SW480 (cell line): Measurements from ENCODE around the gene ADK.
A peak's percentile ranks its signal among the peaks of the same experiment; 100 is the strongest.
"Not testable (repeated sequence)": the region's sequence is repeated elsewhere in the genome, so short reads cannot be mapped to it uniquely, and the experiment has no call there.

Experiments
- DNase-seq: peaks from one replicate; pipeline ENCODE4 v3.0.0-alpha.2; 2016; ENCODE audit warnings: low spot score

ADK gene

GRCh38 chr10:74186678-74187077, 35.7 kb downstream of the ADK start:
- DNase-seq = no peak

- DNase-seq = no peak
These were observed 36.2 kb downstream of the ADK start for GRCh38 chr10:74187237-74187636.

GRCh38 chr10:74188617-74189016, 37.6 kb downstream of the ADK start:
- not testable (repeated sequence) for DNase-seq

- no peak for DNase-seq
These were observed 39.0 kb downstream of the ADK start for GRCh38 chr10:74189999-74190421.

- no peak for DNase-seq
These were observed 39.5 kb downstream of the ADK start for GRCh38 chr10:74190494-74190893.

- no peak for DNase-seq
These were observed 43.5 kb downstream of the ADK start for GRCh38 chr10:74194545-74194944.

GRCh38 chr10:74194999-74195398, 44.0 kb downstream of the ADK start:
- no peak for DNase-seq

- no peak for DNase-seq
These were observed 48.3 kb downstream of the ADK start for GRCh38 chr10:74199315-74199714.

- no peak for DNase-seq
These were observed 51.3 kb downstream of the ADK start for GRCh38 chr10:74202356-74202755.

- DNase-seq = no peak
These were observed 55.7 kb downstream of the ADK start for GRCh38 chr10:74206746-74207145.

GRCh38 chr10:74207691-74208480, 56.9 kb downstream of the ADK start:
- no peak for DNase-seq

- no peak for DNase-seq
These were observed 58.0 kb downstream of the ADK start for GRCh38 chr10:74208997-74209396.

- no peak for DNase-seq
These were observed 62.0 kb downstream of the ADK start for GRCh38 chr10:74213019-74213418.

- DNase-seq = peak; percentile 45
These were observed 62.6 kb downstream of the ADK start for GRCh38 chr10:74213571-74214162.

GRCh38 chr10:74217110-74217509, 66.1 kb downstream of the ADK start:
- DNase-seq = not testable (repeated sequence)

GRCh38 chr10:74222467-74222866, 71.4 kb downstream of the ADK start:
- not testable (repeated sequence) for DNase-seq

GRCh38 chr10:74223755-74224529, 72.9 kb downstream of the ADK start:
- peak; percentile 43 for DNase-seq

- no peak for DNase-seq
These were observed 76.8 kb downstream of the ADK start for GRCh38 chr10:74227697-74228424.

GRCh38 chr10:74231375-74231774, 80.4 kb downstream of the ADK start:
- DNase-seq = no peak

GRCh38 chr10:74233281-74233680, 82.3 kb downstream of the ADK start:
- no peak for DNase-seq

GRCh38 chr10:74234569-74234968, 83.5 kb downstream of the ADK start:
- DNase-seq = no peak

GRCh38 chr10:74238031-74238431, 87.0 kb downstream of the ADK start:
- no peak for DNase-seq
